ENCODE data around the gene PLXDC2.

DNA sequence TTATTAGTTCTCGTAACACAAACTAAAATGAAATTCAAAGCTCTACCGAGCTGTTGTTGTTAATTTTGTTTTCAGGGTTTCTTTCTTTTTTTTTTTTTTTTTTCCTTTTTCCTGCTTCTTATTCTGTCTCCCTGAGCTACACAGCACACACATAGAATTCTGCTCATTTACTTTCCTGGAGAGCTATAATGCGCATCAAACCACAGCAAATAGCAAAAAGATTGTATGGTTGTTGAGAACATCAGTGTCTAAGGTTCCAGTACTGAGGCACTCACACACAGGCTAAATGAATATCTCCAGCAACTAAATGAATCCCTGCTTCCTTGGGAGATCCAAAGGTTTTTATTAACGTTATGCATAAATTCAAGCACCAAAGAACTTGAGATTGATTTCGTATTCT, 418.3 kb downstream of the PLXDC2 start:
- TF ChIP-seq CTCF (IDR thresholded peaks at IDR 0.05), result no peak
- TF ChIP-seq CHD2 (IDR thresholded peaks at IDR 0.05; ENCODE audit: low read length, partially characterized antibody), result no peak
- no peak for TF ChIP-seq YY1 (IDR thresholded peaks at IDR 0.05; ENCODE audit: low read depth)
- TF ChIP-seq REST (IDR thresholded peaks at IDR 0.05; ENCODE audit: low read depth, low read length), result no peak
- no peak for TF ChIP-seq USF2 (IDR thresholded peaks at IDR 0.05; ENCODE audit: borderline replicate concordance, low read depth, low read length)
- TF ChIP-seq POLR2AphosphoS5 (IDR thresholded peaks at IDR 0.05; ENCODE audit: low read depth, low read length), result no peak
- no peak for TF ChIP-seq RCOR1 (IDR thresholded peaks at IDR 0.05; ENCODE audit: low read length)
- TF ChIP-seq RFX5 (IDR thresholded peaks at IDR 0.05; ENCODE audit: low read length), result no peak
- TF ChIP-seq RAD21 (IDR thresholded peaks at IDR 0.05; ENCODE audit: low read length), result no peak
- no peak for TF ChIP-seq SMC3 (IDR thresholded peaks at IDR 0.05; ENCODE audit: low read depth, low read length)
- TF ChIP-seq, protein P1, sequence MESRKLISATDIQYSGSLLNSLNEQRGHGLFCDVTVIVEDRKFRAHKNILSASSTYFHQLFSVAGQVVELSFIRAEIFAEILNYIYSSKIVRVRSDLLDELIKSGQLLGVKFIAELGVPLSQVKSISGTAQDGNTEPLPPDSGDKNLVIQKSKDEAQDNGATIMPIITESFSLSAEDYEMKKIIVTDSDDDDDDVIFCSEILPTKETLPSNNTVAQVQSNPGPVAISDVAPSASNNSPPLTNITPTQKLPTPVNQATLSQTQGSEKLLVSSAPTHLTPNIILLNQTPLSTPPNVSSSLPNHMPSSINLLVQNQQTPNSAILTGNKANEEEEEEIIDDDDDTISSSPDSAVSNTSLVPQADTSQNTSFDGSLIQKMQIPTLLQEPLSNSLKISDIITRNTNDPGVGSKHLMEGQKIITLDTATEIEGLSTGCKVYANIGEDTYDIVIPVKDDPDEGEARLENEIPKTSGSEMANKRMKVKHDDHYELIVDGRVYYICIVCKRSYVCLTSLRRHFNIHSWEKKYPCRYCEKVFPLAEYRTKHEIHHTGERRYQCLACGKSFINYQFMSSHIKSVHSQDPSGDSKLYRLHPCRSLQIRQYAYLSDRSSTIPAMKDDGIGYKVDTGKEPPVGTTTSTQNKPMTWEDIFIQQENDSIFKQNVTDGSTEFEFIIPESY (IDR thresholded peaks at IDR 0.05; ENCODE audit: borderline replicate concordance, low read depth), result no peak

All from SK-N-SH (cell line).